Measurements from ENCODE around the gene SPAG9. TPM values are rescaled to one million over a fixed set of nuclear protein-coding genes. Genes with fewer than 3 reads are reported as not detected.

SPAG9 gene
- total RNA-seq, 1 donor from 2014 or later = 116 TPM

GRCh38 chr17:50957600-50958575 lies 162.8 kb downstream of the SPAG9 start:
- TF ChIP-seq CTCF (IDR thresholded peaks at IDR 0.05) = no peak
- no peak for DNase-seq
- Histone ChIP-seq H3K4me1 (peaks cover 18% of the 10 kb centered on the region), H3K9me3 (no peaks in the 10 kb centered on the region), H3K27me3 (no peaks in the 10 kb centered on the region), H3K4me3 (no peak overlapping the region), H3K36me3 (peaks cover 14% of the 10 kb centered on the region), H3K27ac (no peak overlapping the region)
- ATAC-seq = no peak
- intact Hi-C loops (cut with DNase I) = no loop called here

- intact Hi-C loops (cut with DNase I) = no loop called here
- TF ChIP-seq CTCF (IDR thresholded peaks at IDR 0.05) = peak; percentile 79
- Histone ChIP-seq H3K4me1 (peaks cover 18% of the 10 kb centered on the region), H3K4me3 (no peak overlapping the region), H3K9me3 (no peaks in the 10 kb centered on the region), H3K27me3 (no peaks in the 10 kb centered on the region), H3K36me3 (peaks cover 11% of the 10 kb centered on the region), H3K27ac (peak overlapping the region; percentile 7)
- peak; percentile 77 for DNase-seq
- peak; percentile 86 for ATAC-seq
Observed at GRCh38 chr17:50956750-50957523, 163.7 kb downstream of the SPAG9 start.

DNA sequence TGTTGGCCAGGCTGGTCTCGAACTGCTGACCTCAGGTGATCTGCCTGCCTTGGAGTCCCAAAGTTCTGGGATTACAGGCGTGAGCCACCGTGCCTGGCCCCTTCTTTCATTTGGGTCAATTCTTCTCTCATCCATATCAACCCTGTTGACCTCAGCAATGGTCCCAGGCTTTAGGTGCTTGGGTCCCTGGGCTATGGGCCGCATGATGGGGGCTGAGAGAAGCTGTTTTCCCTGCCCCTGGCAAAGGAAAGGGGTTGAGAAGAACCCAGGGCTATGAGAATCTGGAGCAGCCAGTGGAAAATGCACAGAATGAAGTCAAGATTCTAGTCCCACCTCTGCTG lies 164.3 kb downstream of the SPAG9 start:
- peaks cover 6% of the 10 kb centered on the region for H3K36me3 ChIP-seq
- intact Hi-C loops (cut with DNase I) = no loop called here
- no peak for TF ChIP-seq CTCF (IDR thresholded peaks at IDR 0.05)
- DNase-seq (no peak), ATAC-seq (no peak)
- H3K27me3 ChIP-seq = no peaks in the 10 kb centered on the region
- H3K4me3 ChIP-seq = no peak overlapping the region
- H3K27ac ChIP-seq = no peak overlapping the region
- H3K9me3 ChIP-seq = no peaks in the 10 kb centered on the region
- H3K4me1 ChIP-seq = peaks cover 18% of the 10 kb centered on the region

GRCh38 chr17:50955667-50956120 lies 165.0 kb downstream of the SPAG9 start:
- H3K27ac ChIP-seq = no peak overlapping the region
- H3K36me3 ChIP-seq = peaks cover 4% of the 10 kb centered on the region
- DNase-seq (no peak), ATAC-seq (no peak)
- H3K4me3 ChIP-seq = no peak overlapping the region
- peaks cover 24% of the 10 kb centered on the region for H3K4me1 ChIP-seq
- intact Hi-C loops (cut with DNase I) = no loop called here
- no peaks in the 10 kb centered on the region for H3K9me3 ChIP-seq
- no peak for TF ChIP-seq CTCF (IDR thresholded peaks at IDR 0.05)
- no peaks in the 10 kb centered on the region for H3K27me3 ChIP-seq

GRCh38 chr17:50955160-50955559 lies 165.5 kb downstream of the SPAG9 start:
- H3K4me1 ChIP-seq = peaks cover 29% of the 10 kb centered on the region
- intact Hi-C loops (cut with DNase I) = no loop called here
- no peaks in the 10 kb centered on the region for H3K27me3 ChIP-seq
- DNase-seq = no peak
- no peak overlapping the region for H3K4me3 ChIP-seq
- peaks cover 4% of the 10 kb centered on the region for H3K36me3 ChIP-seq
- H3K9me3 ChIP-seq = no peaks in the 10 kb centered on the region
- no peak for ATAC-seq
- no peak overlapping the region for H3K27ac ChIP-seq
- no peak for TF ChIP-seq CTCF (IDR thresholded peaks at IDR 0.05)

Measured in upper lobe of right lung (tissue), 1 donor.